A549 (cell line): ENCODE measurements around the gene SAMM50. TPM values are rescaled to one million over a fixed set of nuclear protein-coding genes. Genes with fewer than 3 reads are reported as not detected.

ENCODE experiments used
- ATAC-seq, 2 experiments: fragments of 200-7000 bp in 1 of 2; fragments of >200 bp in 1 of 2; cut with Nextera tagmentation in 1 of 2; cut with Tn5 transposase in 1 of 2; 3 replicates each; pipeline versions ENCODE4 v1.8.0 to v1.9.1; 2018 to 2020; ENCODE audit warnings: mild to moderate bottlenecking in 1 of 2, moderate library complexity in 1 of 2
- CTCF ChIA-PET: fragments of 300-600 bp; sonication (Branson Sonifier 250); formaldehyde crosslinking; extraction: SDS; loops from one replicate; lab custom pipeline; 2021; ENCODE audit warnings: antibody characterized with exemption, inconsistent platforms; lab: Yijun Ruan, JAX
- POLR2A ChIA-PET: fragments of 350-600 bp; formaldehyde crosslinking; extraction: SDS; loops from one replicate; lab custom pipeline; 2021; ENCODE audit warnings: antibody characterized with exemption, inconsistent platforms; lab: Yijun Ruan, JAX
- DNase-seq, 2 experiments: peaks; one replicate each; pipeline versions ENCODE4 v3.0.0 to v3.0.0-alpha.2; 2011 to 2016; ENCODE audit warnings: low read depth in 1 of 2, low spot score in 1 of 2
- FAIRE-seq: peaks from 2 replicates; lab custom pipeline; 2011; peaks lifted over from hg19 to GRCh38; lab: Jason Lieb, UNC
- H3K27ac ChIP-seq, 2 experiments: fragments of >200 bp; sonication (Bioruptor Twin); formaldehyde crosslinking; 3 replicates each; pipeline ENCODE4 v1.5.1; 2016 to 2017
- H3K4me1 ChIP-seq: fragments of >200 bp; sonication (Bioruptor Twin); formaldehyde crosslinking; 3 replicates; pipeline ENCODE4 v1.6.1; 2016
- H3K4me2 ChIP-seq: fragments of >200 bp; sonication (Bioruptor Twin); formaldehyde crosslinking; 3 replicates; pipeline ENCODE4 v1.6.1; 2016
- H3K4me3 ChIP-seq: fragments of >200 bp; sonication (Bioruptor Twin); formaldehyde crosslinking; 3 replicates; pipeline ENCODE4 v1.5.1; 2016
- H3K9me3 ChIP-seq: fragments of >200 bp; sonication (Bioruptor Twin); formaldehyde crosslinking; 3 replicates; pipeline ENCODE4 v1.6.1; 2016
- CBX2 ChIP-seq: fragments of 200-600 bp; sonication (generic); IDR thresholded peaks from 2 replicates; pipeline ENCODE4 v1.6.1; 2016; ENCODE audit warnings: low read depth, mild to moderate bottlenecking, borderline replicate concordance
- CHD2 ChIP-seq: fragments of 150-350 bp; IDR thresholded peaks from 2 replicates; pipeline ENCODE4 v1.6.1; 2014; ENCODE audit warnings: low read length; ENCODE audit not compliant: partially characterized antibody
- CHD4 ChIP-seq: fragments of 200-600 bp; sonication (generic); IDR thresholded peaks from 2 replicates; pipeline ENCODE4 v1.6.1; 2016; ENCODE audit warnings: antibody characterized with exemption, mild to moderate bottlenecking, borderline replicate concordance
- EHMT2 ChIP-seq: fragments of 200-600 bp; sonication (generic); IDR thresholded peaks from 2 replicates; pipeline ENCODE4 v1.6.1; 2016; ENCODE audit warnings: antibody characterized with exemption, low read depth, mild to moderate bottlenecking, moderate library complexity
- HDAC2 ChIP-seq: fragments of 200-600 bp; sonication (generic); IDR thresholded peaks from 2 replicates; pipeline ENCODE4 v1.6.1; 2016
- HOXA7 ChIP-seq: fragments of 250-450 bp; sonication (Bioruptor Pico); IDR thresholded peaks from 2 replicates; pipeline ENCODE4 v1.5.0; 2020; ENCODE audit warnings: mild to moderate bottlenecking, moderate library complexity
- HOXB5 ChIP-seq: fragments of 250-450 bp; sonication (Bioruptor Pico); IDR thresholded peaks from 2 replicates; pipeline ENCODE4 v1.5.0; 2020; ENCODE audit warnings: mild to moderate bottlenecking, moderate library complexity
- JUNB ChIP-seq: fragments of >200 bp; sonication (Bioruptor Twin); formaldehyde crosslinking; IDR thresholded peaks from 2 replicates; pipeline ENCODE4 v1.6.1; 2016
- MYC ChIP-seq: IDR thresholded peaks from 2 replicates; pipeline ENCODE4 v1.6.1; 2012; ENCODE audit warnings: mild to moderate bottlenecking, inconsistent platforms, low read length, improper control_type of control experiment, borderline replicate concordance
- NFE2L2 ChIP-seq: fragments of 150-350 bp; conservative IDR thresholded peaks from 2 replicates; pipeline ENCODE4 v1.6.1; 2014; ENCODE audit warnings: low read length
- RCOR1 ChIP-seq: fragments of 150-350 bp; IDR thresholded peaks from 2 replicates; pipeline ENCODE4 v1.6.1; 2014; ENCODE audit warnings: antibody characterized with exemption, low read length, low read depth
- SREBF2 ChIP-seq: fragments of 450-650 bp; IDR thresholded peaks from 2 replicates; pipeline ENCODE4 v1.6.1; 2014; ENCODE audit warnings: mild to moderate bottlenecking, moderate library complexity
- TFCP2L1 ChIP-seq: fragments of 250-450 bp; sonication (Bioruptor Pico); IDR thresholded peaks from 2 replicates; pipeline ENCODE4 v1.5.0; 2021; ENCODE audit warnings: mild to moderate bottlenecking
- ZSCAN20 ChIP-seq: fragments of 250-450 bp; sonication (Bioruptor Pico); IDR thresholded peaks from 2 replicates; pipeline ENCODE4 v1.8.0; 2022; ENCODE audit warnings: mild to moderate bottlenecking, moderate library complexity
- WGBS: methylation state at CpG from one replicate; pipeline ENCODE4 v1.1.6; 2017; ENCODE audit errors: missing lambda C conversion rate; 5-methylcytosine and 5-hydroxymethylcytosine counted together
- polyA plus RNA-seq, 4 experiments: library from polyadenylated mRNA; depleted of rRNA in 3 of 4; stranded (reverse); fragments of >200 nt; fragmentation: RNase III in 1 of 4; extraction: RNeasy Plus Mini Kit Qiagen cat#74134 plus additional on column Dnase treatment in 1 of 4; gene quantifications; 2 replicates in 3 of 4; 3 replicates in 1 of 4; pipeline ENCODE4 v1.2.3, GENCODE V29; 2011 to 2017
- TF ChIP-seq, protein P1 (sequence below): fragments of 250-450 bp; sonication (Bioruptor Pico); IDR thresholded peaks from 2 replicates; pipeline ENCODE4 v1.5.0; 2020; ENCODE audit warnings: low read depth, mild to moderate bottlenecking, moderate library complexity
- TF ChIP-seq, protein P2 (sequence below): IDR thresholded peaks from 2 replicates; pipeline ENCODE4 v1.6.1; 2012
- TF ChIP-seq, protein P3 (sequence below): IDR thresholded peaks from 2 replicates; pipeline ENCODE4 v1.6.1; 2012
- TF ChIP-seq, protein P4 (sequence below): fragments of >200 bp; sonication (Bioruptor Twin); formaldehyde crosslinking; IDR thresholded peaks from 3 replicates; pipeline ENCODE4 v1.5.1; 2016

SAMM50 gene
- polyA plus RNA-seq, 2 of the 4 experiments (the other 2 are of a cell fraction) = 49.3 to 51.4 TPM

DNA sequence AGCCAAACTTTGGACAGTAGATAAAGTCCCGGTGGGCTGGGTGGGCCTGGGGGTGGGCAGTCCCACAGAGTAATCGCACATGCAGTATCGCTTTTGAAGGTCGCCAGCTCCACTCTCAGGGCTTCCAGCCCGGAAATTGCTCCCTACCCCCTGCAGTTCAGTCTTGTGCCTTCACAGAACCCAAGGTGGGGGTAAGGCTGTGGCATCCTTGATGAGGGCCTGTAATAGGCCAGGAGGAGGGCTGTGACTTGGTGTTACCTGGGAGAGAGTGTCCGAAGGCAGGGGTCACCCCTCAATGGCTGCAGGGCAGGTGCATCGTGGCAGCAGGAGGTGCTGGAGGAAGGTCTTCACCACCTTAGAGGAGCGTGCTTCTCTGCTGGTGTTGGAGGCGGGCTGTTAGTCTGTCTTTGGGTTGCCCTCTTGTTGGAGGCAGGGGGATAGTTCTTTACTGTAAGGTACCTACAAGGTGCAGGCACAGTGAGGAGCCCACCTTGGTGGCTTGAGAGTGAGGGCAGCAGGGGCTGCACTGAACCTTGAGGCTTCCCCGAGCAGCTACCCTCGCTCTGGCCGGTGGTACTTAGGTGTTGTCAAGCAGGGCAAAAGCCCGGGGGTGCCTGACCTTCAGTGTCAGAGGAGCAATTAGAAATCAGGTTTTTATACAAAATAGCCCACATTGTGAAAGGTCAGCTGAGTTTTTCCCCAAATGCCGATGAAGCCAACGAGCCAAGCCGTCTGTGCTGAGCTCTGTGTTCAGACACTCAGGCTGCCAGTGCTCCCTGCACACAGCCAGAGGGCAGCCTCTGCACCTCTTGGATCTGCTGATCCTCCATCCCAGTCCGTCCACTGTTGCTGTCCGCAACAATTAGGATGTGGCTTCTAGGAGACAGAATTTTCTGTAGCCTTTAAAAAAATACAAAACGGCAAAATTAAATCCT lies 21.9 kb downstream of the SAMM50 start (continued):
- TF ChIP-seq ZSCAN20 (CRISPR knock-in tag) = no peak
- no peak for TF ChIP-seq HOXB5

DNA sequence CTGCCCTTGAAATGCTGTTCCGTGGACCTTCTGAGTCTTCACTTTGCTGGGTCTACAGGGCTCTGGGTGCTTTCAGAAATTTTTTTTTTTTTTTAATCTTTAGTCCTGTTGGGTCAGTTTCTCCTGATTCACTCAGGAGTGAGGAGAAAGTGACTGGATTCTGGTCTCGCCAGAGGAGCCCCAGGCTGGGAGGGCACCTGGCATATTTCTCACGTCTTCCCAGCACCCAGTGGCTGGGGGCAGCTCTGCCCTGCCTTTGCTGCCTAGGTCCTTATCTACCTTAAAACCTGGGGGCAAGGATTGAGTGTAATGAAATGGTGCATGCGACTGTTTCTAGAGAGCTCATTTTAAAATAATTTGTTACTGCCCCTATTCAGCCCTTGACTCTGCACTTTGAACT lies 23.3 kb downstream of the SAMM50 start:
- no peak for DNase-seq
- H3K27ac ChIP-seq = no peak overlapping the region
- no peak overlapping the region for H3K4me3 ChIP-seq
- POLR2A ChIA-PET = no interaction called here
- H3K4me1 ChIP-seq = no peaks in the 10 kb centered on the region
- H3K9me3 ChIP-seq = no peaks in the 10 kb centered on the region
- no peak for TF ChIP-seq CHD4
- TF ChIP-seq, protein P1, sequence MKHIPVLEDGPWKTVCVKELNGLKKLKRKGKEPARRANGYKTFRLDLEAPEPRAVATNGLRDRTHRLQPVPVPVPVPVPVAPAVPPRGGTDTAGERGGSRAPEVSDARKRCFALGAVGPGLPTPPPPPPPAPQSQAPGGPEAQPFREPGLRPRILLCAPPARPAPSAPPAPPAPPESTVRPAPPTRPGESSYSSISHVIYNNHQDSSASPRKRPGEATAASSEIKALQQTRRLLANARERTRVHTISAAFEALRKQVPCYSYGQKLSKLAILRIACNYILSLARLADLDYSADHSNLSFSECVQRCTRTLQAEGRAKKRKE (CRISPR knock-in tag) = no peak
- TF ChIP-seq HDAC2 = no peak
- no peak for TF ChIP-seq ZSCAN20 (CRISPR knock-in tag)
- TF ChIP-seq CHD2 = no peak
- CTCF ChIA-PET = interaction anchor here (4.4 kb wide), 1 partner anchor 15 kb away, joined by 16 read pairs; no protein-coding TSS in a partner anchor
- no peak for FAIRE-seq
- no peak overlapping the region for H3K4me2 ChIP-seq
- ATAC-seq = no peak
- WGBS = 90% methylated on average over 4 of the region's 4 CpGs

DNA sequence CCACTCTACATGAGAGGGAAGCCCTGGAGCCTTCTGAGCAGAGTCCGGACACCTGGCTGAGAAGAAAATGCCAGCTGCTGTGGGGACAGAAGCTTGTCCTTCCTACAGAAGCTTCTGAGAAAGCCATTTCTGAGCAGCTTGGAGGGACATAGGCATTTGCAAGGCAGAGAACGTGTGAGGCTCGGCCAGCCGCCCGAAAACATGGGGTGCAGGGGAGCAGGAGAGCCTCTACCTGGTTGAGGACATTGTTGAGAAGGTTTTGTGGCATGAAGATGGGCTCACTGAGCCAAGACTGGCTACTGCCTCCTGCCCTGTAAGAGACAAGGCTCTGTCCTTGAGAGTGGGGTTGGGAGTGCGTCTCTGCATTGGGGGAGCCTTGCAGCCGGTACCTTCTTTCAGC lies 25.3 kb downstream of the SAMM50 start:
- CTCF ChIA-PET = no interaction called here
- 100% methylated on average over 6 of the region's 7 CpGs for WGBS

DNA sequence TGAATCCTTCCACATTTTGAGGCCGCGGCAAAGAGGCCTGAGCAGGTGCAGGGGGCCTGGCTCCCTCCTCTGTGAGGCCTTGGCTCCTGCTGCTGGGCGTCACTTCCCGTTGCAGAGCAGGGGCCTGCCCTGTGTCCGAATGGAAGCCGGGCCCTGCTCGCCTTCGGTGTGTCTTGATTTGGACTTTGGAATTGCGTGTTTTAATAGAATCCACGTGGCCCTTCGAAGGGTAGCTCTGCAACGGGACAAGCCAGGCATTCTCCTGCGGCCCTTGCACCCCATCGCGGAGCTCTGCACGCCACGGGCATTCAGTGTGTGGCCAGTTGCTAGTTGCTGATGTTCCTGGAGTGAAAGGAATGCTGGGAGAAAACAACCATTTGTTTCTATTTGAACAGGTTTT lies 25.8 kb downstream of the SAMM50 start:
- H3K9me3 ChIP-seq = no peaks in the 10 kb centered on the region
- CTCF ChIA-PET = no interaction called here
- no peak overlapping the region for H3K4me3 ChIP-seq
- FAIRE-seq (no peak), DNase-seq (no peak), ATAC-seq (no peak)
- no peak overlapping the region for H3K27ac ChIP-seq
- 95% methylated on average over 12 of the region's 17 CpGs for WGBS
- POLR2A ChIA-PET = no interaction called here
- TF ChIP-seq HOXA7 = no peak
- TF ChIP-seq, protein P2, sequence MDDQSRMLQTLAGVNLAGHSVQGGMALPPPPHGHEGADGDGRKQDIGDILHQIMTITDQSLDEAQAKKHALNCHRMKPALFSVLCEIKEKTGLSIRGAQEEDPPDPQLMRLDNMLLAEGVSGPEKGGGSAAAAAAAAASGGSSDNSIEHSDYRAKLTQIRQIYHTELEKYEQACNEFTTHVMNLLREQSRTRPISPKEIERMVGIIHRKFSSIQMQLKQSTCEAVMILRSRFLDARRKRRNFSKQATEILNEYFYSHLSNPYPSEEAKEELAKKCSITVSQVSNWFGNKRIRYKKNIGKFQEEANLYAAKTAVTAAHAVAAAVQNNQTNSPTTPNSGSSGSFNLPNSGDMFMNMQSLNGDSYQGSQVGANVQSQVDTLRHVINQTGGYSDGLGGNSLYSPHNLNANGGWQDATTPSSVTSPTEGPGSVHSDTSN = no peak
- TF ChIP-seq TFCP2L1 = no peak
- TF ChIP-seq RCOR1 = no peak
- TF ChIP-seq, protein P3, sequence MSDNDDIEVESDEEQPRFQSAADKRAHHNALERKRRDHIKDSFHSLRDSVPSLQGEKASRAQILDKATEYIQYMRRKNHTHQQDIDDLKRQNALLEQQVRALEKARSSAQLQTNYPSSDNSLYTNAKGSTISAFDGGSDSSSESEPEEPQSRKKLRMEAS = no peak
- no peak for TF ChIP-seq SREBF2
- TF ChIP-seq EHMT2 = no peak
- TF ChIP-seq CBX2 = no peak
- TF ChIP-seq MYC = no peak
- TF ChIP-seq NFE2L2 = no peak
- TF ChIP-seq JUNB = no peak
- no peaks in the 10 kb centered on the region for H3K4me1 ChIP-seq
- H3K4me2 ChIP-seq = no peak overlapping the region

More for the DNA sequence above, 25.3 kb downstream of the SAMM50 start:
- Histone ChIP-seq H3K4me3 (no peak overlapping the region), H3K4me2 (no peak overlapping the region), H3K27ac (no peak overlapping the region), H3K9me3 (no peaks in the 10 kb centered on the region), H3K4me1 (no peaks in the 10 kb centered on the region)
- TF ChIP-seq JUNB = no peak
- TF ChIP-seq, protein P4, sequence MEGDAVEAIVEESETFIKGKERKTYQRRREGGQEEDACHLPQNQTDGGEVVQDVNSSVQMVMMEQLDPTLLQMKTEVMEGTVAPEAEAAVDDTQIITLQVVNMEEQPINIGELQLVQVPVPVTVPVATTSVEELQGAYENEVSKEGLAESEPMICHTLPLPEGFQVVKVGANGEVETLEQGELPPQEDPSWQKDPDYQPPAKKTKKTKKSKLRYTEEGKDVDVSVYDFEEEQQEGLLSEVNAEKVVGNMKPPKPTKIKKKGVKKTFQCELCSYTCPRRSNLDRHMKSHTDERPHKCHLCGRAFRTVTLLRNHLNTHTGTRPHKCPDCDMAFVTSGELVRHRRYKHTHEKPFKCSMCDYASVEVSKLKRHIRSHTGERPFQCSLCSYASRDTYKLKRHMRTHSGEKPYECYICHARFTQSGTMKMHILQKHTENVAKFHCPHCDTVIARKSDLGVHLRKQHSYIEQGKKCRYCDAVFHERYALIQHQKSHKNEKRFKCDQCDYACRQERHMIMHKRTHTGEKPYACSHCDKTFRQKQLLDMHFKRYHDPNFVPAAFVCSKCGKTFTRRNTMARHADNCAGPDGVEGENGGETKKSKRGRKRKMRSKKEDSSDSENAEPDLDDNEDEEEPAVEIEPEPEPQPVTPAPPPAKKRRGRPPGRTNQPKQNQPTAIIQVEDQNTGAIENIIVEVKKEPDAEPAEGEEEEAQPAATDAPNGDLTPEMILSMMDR = no peak
- ATAC-seq (no peak), DNase-seq (no peak), FAIRE-seq (no peak)
- POLR2A ChIA-PET = no interaction called here
